SK-N-SH (cell line): ENCODE results near the gene LRMDA. TPM values are rescaled to one million over a fixed set of nuclear protein-coding genes. Genes with fewer than 3 reads are reported as not detected.

ENCODE experiments used
- CTCF ChIA-PET: fragments of 300-600, 350-600 bp; formaldehyde crosslinking; extraction: SDS; loops from one replicate; lab custom pipeline; 2021; lab: Yijun Ruan, JAX
- POLR2A ChIA-PET: fragments of 350-600 bp; sonication (Branson Sonifier 250); formaldehyde crosslinking; extraction: SDS; loops from one replicate; lab custom pipeline; 2020; ENCODE audit warnings: antibody characterized with exemption, inconsistent platforms; lab: Yijun Ruan, JAX
- DNase-seq: peaks from one replicate; pipeline ENCODE4 v3.0.0; 2012
- H2AFZ ChIP-seq: fragments of 200-600 bp; sonication (generic); 2 replicates; pipeline ENCODE4 v1.8.1; 2016; ENCODE audit warnings: antibody characterized with exemption, mild to moderate bottlenecking, low read depth
- H3F3A ChIP-seq: fragments of 200-600 bp; sonication (generic); replicated peaks from 2 replicates; pipeline ENCODE3; 2016; ENCODE audit warnings: antibody characterized with exemption, mild to moderate bottlenecking; ENCODE audit not compliant: insufficient read depth
- H3K27ac ChIP-seq, 2 experiments: fragments of 200-500 bp in 1 of 2; fragments of 200-600 bp in 1 of 2; sonication (Bioruptor generic) in 1 of 2; sonication (generic), shearing (Covaris generic) in 1 of 2; 2 replicates each; pipeline versions ENCODE4 v1.5.1 to v1.6.1; 2014 to 2016; ENCODE audit warnings: low read depth in 2 of 2, inconsistent platforms in 1 of 2, low read length in 1 of 2, mild to moderate bottlenecking in 1 of 2, mixed read lengths in 1 of 2
- H3K27me3 ChIP-seq: fragments of 200-600 bp; sonication (generic), shearing (Covaris generic); 2 replicates; pipeline ENCODE4 v1.6.1; 2016; ENCODE audit warnings: mixed run types; ENCODE audit not compliant: insufficient read depth
- H3K36me3 ChIP-seq, 2 experiments: fragments of 200-500 bp in 1 of 2; fragments of 200-600 bp in 1 of 2; sonication (Bioruptor generic) in 1 of 2; sonication (generic) in 1 of 2; replicated peaks in 1 of 2; 2 replicates each; pipeline versions ENCODE3 to v1.5.1; 2014 to 2016; ENCODE audit warnings: low read length in 1 of 2, mild to moderate bottlenecking in 1 of 2; ENCODE audit not compliant: insufficient read depth in 2 of 2, control insufficient read depth in 1 of 2
- H3K4me1 ChIP-seq, 2 experiments: fragments of 200-500 bp in 1 of 2; fragments of 200-600 bp in 1 of 2; sonication (Bioruptor generic) in 1 of 2; sonication (generic), shearing (Covaris generic) in 1 of 2; 2 replicates each; pipeline versions ENCODE4 v1.5.1 to v1.6.1; 2014 to 2016; ENCODE audit warnings: low read depth in 1 of 2, low read length in 1 of 2, mixed run types in 1 of 2; ENCODE audit not compliant: insufficient read depth in 2 of 2, control insufficient read depth in 1 of 2
- H3K4me2 ChIP-seq: fragments of 200-600 bp; sonication (generic), shearing (Covaris generic); 2 replicates; pipeline ENCODE4 v1.6.1; 2017; ENCODE audit warnings: mixed run types
- H3K4me3 ChIP-seq, 2 experiments: fragments of 200-500 bp in 1 of 2; fragments of 200-600 bp in 1 of 2; sonication (Bioruptor generic) in 1 of 2; sonication (generic), shearing (Covaris generic) in 1 of 2; 2 replicates each; pipeline versions ENCODE4 v1.5.1 to v1.8.1; 2014 to 2016; ENCODE audit warnings: low read depth in 2 of 2, inconsistent platforms in 1 of 2, low read length in 1 of 2, mild to moderate bottlenecking in 1 of 2, mixed read lengths in 1 of 2, moderate library complexity in 1 of 2
- H3K79me2 ChIP-seq: fragments of 200-600 bp; sonication (generic); 2 replicates; pipeline ENCODE4 v1.8.1; 2017; ENCODE audit warnings: mild to moderate bottlenecking; ENCODE audit not compliant: insufficient read depth
- H3K9ac ChIP-seq: fragments of 200-600 bp; sonication (generic); 2 replicates; pipeline ENCODE4 v1.6.1; 2017; ENCODE audit warnings: mixed run types
- H3K9me2 ChIP-seq: fragments of 200-600 bp; sonication (generic); 2 replicates; pipeline ENCODE4 v1.6.1; 2017; ENCODE audit warnings: mixed run types
- H3K9me3 ChIP-seq: fragments of 200-600 bp; sonication (generic); 2 replicates; pipeline ENCODE4 v1.6.1; 2017; ENCODE audit warnings: mixed run types, mild to moderate bottlenecking, moderate library complexity
- H4K20me1 ChIP-seq: fragments of 200-600 bp; sonication (generic); 2 replicates; pipeline ENCODE4 v1.6.1; 2017; ENCODE audit warnings: mild to moderate bottlenecking, mixed run types; ENCODE audit not compliant: insufficient read depth
- ELF1 ChIP-seq: IDR thresholded peaks from 2 replicates; pipeline ENCODE4 v1.4.0; 2012
- FOSL2 ChIP-seq: IDR thresholded peaks from 2 replicates; pipeline ENCODE4 v1.4.0; 2012; ENCODE audit warnings: low read depth, mild to moderate bottlenecking, moderate library complexity, borderline replicate concordance
- RAD21 ChIP-seq: IDR thresholded peaks from 2 replicates; pipeline ENCODE4 v1.6.1; 2012; ENCODE audit warnings: mild to moderate bottlenecking, low read length
- RCOR1 ChIP-seq: fragments of 150-350 bp; IDR thresholded peaks from 2 replicates; pipeline ENCODE4 v1.6.1; 2017; ENCODE audit warnings: antibody characterized with exemption, low read length
- REST ChIP-seq: IDR thresholded peaks from 2 replicates; pipeline ENCODE4 v1.6.1; 2012; ENCODE audit warnings: mild to moderate bottlenecking, low read depth, low read length, moderate library complexity
- SMC3 ChIP-seq: IDR thresholded peaks from 2 replicates; pipeline ENCODE4 v1.6.1; 2012; ENCODE audit warnings: low read depth, low read length, improper control_type of control experiment
- WGBS: methylation state at CpG from one replicate; pipeline ENCODE4 v1.1.6; 2017; ENCODE audit warnings: low lambda C conversion rate; 5-methylcytosine and 5-hydroxymethylcytosine counted together
- polyA plus RNA-seq, 3 experiments: library from polyadenylated mRNA; depleted of rRNA; stranded (reverse); fragments of >200 nt; gene quantifications; 2 replicates each; pipeline ENCODE4 v1.2.3, GENCODE V29; 2012

Gene LRMDA
- polyA plus RNA-seq, 1 of the 3 experiments (the other 2 are of a cell fraction), result 0.95 TPM

DNA sequence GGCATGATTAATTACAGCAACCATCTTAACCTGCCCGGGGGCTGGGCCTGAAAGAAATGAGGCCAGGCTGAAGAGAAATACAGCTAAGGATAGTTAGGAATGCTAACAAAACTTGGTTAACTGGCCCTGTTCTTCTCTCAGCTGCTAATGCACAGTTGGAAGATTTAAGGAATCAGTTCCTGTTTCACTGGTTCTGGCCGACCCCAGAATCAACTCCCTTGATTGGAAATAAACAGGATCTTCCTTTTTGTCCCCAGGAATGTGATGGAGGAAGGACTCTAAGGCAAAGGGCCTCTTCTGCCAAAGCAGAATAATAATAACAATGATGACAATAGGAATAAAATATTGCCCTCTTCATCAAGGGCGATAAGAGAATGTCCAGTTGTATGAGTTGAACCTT lies 3.5 kb upstream of the LRMDA start:
- H3K4me3 ChIP-seq, result no peak overlapping the region
- H3K4me1 ChIP-seq, result peaks cover 0 to 8% of the 10 kb centered on the region in 2 experiments; a peak in 1 of 4 replicates
- H2AFZ ChIP-seq, result 0 out of 2 replicates have a peak overlapping the region, but pooled peaks have one; percentile 36
- no peaks in the 10 kb centered on the region for H3F3A ChIP-seq
- 77% methylated on average over 3 of the region's 3 CpGs for WGBS
- H3K9me2 ChIP-seq, result no peaks in the 10 kb centered on the region
- H3K9me3 ChIP-seq, result no peaks in the 10 kb centered on the region
- H4K20me1 ChIP-seq, result no peaks in the 10 kb centered on the region
- no peak overlapping the region for H3K9ac ChIP-seq
- TF ChIP-seq FOSL2, result no peak
- TF ChIP-seq REST, result no peak
- no peak for TF ChIP-seq SMC3
- no peak for TF ChIP-seq RCOR1
- no peak for TF ChIP-seq RAD21
- H3K36me3 ChIP-seq, result no peaks in the 10 kb centered on the region
- no peak for DNase-seq
- no peaks in the 10 kb centered on the region for H3K79me2 ChIP-seq
- no peak overlapping the region for H3K27ac ChIP-seq
- POLR2A ChIA-PET, result no interaction called here
- CTCF ChIA-PET, result interaction anchor here (1.3 kb wide), 1 partner anchor 11 kb away, joined by 5 read pairs; no protein-coding TSS in a partner anchor
- H3K4me2 ChIP-seq, result no peak overlapping the region
- no peaks in the 10 kb centered on the region for H3K27me3 ChIP-seq

DNA sequence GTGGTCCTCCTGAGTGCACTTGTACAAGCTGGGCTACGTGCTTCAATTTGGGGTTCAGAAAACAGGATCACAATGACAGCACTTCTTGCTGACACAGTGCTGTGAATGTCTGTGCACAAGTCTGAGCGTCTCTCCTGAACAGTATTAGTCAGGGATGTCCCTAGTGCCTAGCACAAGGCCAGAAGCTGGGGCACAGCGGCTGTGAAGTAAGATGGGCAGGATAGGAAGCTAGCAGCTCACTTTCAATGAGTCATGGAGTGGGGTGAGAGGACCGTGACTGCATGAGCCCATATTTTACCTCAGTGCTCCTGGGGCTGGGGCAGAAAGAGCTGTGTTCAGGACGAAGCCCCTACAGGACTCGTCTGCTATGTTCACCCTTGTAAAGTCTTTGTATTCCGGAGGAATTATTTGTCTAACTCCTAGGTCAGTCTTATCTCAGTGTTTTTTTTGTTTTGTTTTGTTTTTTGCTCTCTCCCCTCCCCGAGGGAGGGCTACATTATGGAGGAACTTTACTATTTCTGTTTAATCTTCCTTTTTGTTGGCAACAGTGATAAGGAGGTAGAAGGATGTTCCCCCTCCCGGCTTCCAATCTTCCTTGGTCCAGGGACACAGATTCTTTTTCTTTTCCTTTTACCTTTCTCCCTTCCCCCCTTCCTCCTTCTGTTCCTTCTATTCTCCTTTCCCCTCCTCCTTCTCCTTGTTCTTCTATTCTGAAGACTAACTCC lies 2.8 kb upstream of the LRMDA start:
- H3F3A ChIP-seq, result no peaks in the 10 kb centered on the region
- H3K9me2 ChIP-seq, result no peaks in the 10 kb centered on the region
- no peak overlapping the region for H3K4me3 ChIP-seq
- DNase-seq, result no peak
- 0 out of 2 replicates have a peak overlapping the region, but pooled peaks have one; percentile 36 for H2AFZ ChIP-seq
- no peak overlapping the region for H3K9ac ChIP-seq
- ChIA-PET CTCF (interaction anchor here (1.3 kb wide), 1 partner anchor 12 kb away, joined by 5 read pairs; no protein-coding TSS in a partner anchor), POLR2A (no interaction called here)
- no peaks in the 10 kb centered on the region for H3K9me3 ChIP-seq
- H3K4me2 ChIP-seq, result no peak overlapping the region
- no peaks in the 10 kb centered on the region for H3K79me2 ChIP-seq
- H3K36me3 ChIP-seq, result no peaks in the 10 kb centered on the region
- TF ChIP-seq FOSL2, result peak; percentile 29; the same call in 1 of the 2 replicates
- TF ChIP-seq ELF1, result no peak
- H4K20me1 ChIP-seq, result no peaks in the 10 kb centered on the region
- peaks cover 0 to 8% of the 10 kb centered on the region in 2 experiments; a peak in 1 of 4 replicates for H3K4me1 ChIP-seq
- 68% methylated on average over 9 of the region's 9 CpGs for WGBS
- H3K27ac ChIP-seq, result no peak overlapping the region
- no peaks in the 10 kb centered on the region for H3K27me3 ChIP-seq
